Measurements from ENCODE around the gene PLEKHH1. TPM values are rescaled to one million over a fixed set of nuclear protein-coding genes. Genes with fewer than 3 reads are reported as not detected.
A peak's percentile ranks its signal among the peaks of the same experiment; 100 is the strongest.

The PLEKHH1 gene
- total and polyA plus RNA-seq, 2 of the 8 experiments (the other 6 are each of a cell fraction or from before 2014, with no cell fraction given) = 28.3 to 33.3 TPM

DNA sequence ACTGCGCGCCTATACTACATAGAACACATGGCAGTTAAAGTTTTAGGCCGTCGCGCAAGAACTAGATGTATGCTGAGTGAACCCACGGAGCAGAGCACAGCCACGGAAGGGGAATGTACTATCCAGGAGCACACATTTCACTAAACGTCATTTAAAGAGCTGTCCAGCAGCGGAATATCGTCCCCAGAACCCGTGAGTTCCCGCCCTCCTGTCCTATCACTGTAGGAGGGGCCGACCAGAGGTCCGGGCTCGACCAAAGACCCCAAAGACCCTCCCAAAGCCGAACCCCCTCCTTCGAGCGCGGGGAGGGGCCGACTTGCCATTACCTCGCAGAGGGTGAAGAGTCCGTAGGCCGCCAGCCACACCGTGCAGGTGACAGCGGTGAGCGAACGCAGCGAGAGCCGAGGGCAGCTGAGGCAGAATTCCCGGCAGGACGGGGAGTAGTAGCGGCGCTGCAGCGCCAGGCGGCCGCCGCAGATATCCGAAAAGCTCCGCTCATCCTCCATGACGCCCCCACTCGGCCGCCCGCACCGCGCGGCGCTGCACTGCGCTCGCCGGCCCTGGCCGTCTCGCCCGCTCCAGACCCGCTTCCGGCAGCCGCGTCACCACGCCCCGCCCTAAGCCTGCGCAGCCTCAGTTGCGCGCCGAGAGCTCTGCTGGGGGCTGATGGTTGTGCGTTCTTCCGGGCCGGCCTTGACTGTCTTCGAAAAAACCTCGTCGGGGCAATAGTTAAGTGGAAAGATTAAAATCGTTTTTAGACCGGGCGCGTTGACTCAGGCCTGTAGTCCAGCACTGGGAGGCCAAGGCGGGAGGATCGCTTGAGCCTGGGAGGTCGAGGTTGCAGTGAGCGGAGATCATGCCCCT, 66.8 kb downstream of the PLEKHH1 start, which contains the start of gene PIGH (continued):
- TF ChIP-seq, protein P1, sequence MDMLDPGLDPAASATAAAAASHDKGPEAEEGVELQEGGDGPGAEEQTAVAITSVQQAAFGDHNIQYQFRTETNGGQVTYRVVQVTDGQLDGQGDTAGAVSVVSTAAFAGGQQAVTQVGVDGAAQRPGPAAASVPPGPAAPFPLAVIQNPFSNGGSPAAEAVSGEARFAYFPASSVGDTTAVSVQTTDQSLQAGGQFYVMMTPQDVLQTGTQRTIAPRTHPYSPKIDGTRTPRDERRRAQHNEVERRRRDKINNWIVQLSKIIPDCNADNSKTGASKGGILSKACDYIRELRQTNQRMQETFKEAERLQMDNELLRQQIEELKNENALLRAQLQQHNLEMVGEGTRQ (IDR thresholded peaks at IDR 0.05; ENCODE audit: low read length) = no peak
- TF ChIP-seq, protein P2, sequence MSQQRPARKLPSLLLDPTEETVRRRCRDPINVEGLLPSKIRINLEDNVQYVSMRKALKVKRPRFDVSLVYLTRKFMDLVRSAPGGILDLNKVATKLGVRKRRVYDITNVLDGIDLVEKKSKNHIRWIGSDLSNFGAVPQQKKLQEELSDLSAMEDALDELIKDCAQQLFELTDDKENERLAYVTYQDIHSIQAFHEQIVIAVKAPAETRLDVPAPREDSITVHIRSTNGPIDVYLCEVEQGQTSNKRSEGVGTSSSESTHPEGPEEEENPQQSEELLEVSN (IDR thresholded peaks at IDR 0.05) = no peak
- TF ChIP-seq SUZ12 (IDR thresholded peaks at IDR 0.05; ENCODE audit: low read length) (no peak), JUND (IDR thresholded peaks at IDR 0.05; ENCODE audit: low read length) (0 out of 2 replicates have a peak, but pooled peaks have one; percentile 22), RFX5 (IDR thresholded peaks at IDR 0.05; ENCODE audit: borderline replicate concordance, low read depth, low read length) (no peak), ASH2L (IDR thresholded peaks at IDR 0.05; ENCODE audit: low read length) (peak; percentile 27), CBX8 (IDR thresholded peaks at IDR 0.05; ENCODE audit: borderline replicate concordance, low read depth, low read length) (no peak)
- TF ChIP-seq, protein P3, sequence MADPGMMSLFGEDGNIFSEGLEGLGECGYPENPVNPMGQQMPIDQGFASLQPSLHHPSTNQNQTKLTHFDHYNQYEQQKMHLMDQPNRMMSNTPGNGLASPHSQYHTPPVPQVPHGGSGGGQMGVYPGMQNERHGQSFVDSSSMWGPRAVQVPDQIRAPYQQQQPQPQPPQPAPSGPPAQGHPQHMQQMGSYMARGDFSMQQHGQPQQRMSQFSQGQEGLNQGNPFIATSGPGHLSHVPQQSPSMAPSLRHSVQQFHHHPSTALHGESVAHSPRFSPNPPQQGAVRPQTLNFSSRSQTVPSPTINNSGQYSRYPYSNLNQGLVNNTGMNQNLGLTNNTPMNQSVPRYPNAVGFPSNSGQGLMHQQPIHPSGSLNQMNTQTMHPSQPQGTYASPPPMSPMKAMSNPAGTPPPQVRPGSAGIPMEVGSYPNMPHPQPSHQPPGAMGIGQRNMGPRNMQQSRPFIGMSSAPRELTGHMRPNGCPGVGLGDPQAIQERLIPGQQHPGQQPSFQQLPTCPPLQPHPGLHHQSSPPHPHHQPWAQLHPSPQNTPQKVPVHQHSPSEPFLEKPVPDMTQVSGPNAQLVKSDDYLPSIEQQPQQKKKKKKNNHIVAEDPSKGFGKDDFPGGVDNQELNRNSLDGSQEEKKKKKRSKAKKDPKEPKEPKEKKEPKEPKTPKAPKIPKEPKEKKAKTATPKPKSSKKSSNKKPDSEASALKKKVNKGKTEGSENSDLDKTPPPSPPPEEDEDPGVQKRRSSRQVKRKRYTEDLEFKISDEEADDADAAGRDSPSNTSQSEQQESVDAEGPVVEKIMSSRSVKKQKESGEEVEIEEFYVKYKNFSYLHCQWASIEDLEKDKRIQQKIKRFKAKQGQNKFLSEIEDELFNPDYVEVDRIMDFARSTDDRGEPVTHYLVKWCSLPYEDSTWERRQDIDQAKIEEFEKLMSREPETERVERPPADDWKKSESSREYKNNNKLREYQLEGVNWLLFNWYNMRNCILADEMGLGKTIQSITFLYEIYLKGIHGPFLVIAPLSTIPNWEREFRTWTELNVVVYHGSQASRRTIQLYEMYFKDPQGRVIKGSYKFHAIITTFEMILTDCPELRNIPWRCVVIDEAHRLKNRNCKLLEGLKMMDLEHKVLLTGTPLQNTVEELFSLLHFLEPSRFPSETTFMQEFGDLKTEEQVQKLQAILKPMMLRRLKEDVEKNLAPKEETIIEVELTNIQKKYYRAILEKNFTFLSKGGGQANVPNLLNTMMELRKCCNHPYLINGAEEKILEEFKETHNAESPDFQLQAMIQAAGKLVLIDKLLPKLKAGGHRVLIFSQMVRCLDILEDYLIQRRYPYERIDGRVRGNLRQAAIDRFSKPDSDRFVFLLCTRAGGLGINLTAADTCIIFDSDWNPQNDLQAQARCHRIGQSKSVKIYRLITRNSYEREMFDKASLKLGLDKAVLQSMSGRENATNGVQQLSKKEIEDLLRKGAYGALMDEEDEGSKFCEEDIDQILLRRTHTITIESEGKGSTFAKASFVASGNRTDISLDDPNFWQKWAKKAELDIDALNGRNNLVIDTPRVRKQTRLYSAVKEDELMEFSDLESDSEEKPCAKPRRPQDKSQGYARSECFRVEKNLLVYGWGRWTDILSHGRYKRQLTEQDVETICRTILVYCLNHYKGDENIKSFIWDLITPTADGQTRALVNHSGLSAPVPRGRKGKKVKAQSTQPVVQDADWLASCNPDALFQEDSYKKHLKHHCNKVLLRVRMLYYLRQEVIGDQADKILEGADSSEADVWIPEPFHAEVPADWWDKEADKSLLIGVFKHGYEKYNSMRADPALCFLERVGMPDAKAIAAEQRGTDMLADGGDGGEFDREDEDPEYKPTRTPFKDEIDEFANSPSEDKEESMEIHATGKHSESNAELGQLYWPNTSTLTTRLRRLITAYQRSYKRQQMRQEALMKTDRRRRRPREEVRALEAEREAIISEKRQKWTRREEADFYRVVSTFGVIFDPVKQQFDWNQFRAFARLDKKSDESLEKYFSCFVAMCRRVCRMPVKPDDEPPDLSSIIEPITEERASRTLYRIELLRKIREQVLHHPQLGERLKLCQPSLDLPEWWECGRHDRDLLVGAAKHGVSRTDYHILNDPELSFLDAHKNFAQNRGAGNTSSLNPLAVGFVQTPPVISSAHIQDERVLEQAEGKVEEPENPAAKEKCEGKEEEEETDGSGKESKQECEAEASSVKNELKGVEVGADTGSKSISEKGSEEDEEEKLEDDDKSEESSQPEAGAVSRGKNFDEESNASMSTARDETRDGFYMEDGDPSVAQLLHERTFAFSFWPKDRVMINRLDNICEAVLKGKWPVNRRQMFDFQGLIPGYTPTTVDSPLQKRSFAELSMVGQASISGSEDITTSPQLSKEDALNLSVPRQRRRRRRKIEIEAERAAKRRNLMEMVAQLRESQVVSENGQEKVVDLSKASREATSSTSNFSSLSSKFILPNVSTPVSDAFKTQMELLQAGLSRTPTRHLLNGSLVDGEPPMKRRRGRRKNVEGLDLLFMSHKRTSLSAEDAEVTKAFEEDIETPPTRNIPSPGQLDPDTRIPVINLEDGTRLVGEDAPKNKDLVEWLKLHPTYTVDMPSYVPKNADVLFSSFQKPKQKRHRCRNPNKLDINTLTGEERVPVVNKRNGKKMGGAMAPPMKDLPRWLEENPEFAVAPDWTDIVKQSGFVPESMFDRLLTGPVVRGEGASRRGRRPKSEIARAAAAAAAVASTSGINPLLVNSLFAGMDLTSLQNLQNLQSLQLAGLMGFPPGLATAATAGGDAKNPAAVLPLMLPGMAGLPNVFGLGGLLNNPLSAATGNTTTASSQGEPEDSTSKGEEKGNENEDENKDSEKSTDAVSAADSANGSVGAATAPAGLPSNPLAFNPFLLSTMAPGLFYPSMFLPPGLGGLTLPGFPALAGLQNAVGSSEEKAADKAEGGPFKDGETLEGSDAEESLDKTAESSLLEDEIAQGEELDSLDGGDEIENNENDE (IDR thresholded peaks at IDR 0.05; ENCODE audit: insufficient replicate concordance, low read length) = no peak
